Small intestine (tissue), 7 donors: Measurements from ENCODE around the gene SLC35G3. TPM values are rescaled to one million over a fixed set of nuclear protein-coding genes. Genes with fewer than 3 reads are reported as not detected.
A peak's percentile ranks its signal among the peaks of the same experiment; 100 is the strongest.
"Not testable (repeated sequence)": the region's sequence is repeated elsewhere in the genome, so short reads cannot be mapped to it uniquely, and the experiment has no call there.

ENCODE experiments used
- DNase-seq, 2 donors: peaks; one replicate each; pipeline versions ENCODE4 v3.0.0 to v3.0.0-alpha.2; 2013
- FAIRE-seq: peaks from 2 replicates; lab custom pipeline; 2012; peaks lifted over from hg19 to GRCh38; lab: Jason Lieb, UNC
- H3K27ac ChIP-seq, 3 donors: one replicate each; pipeline ENCODE4 v1.5.1; 2013; ENCODE audit warnings: low read length in 2 of 3, mild to moderate bottlenecking in 2 of 3, control low read depth in 1 of 3, inconsistent platforms in 1 of 3, low read depth in 1 of 3, moderate library complexity in 1 of 3
- H3K27me3 ChIP-seq, 3 donors: one replicate each; pipeline ENCODE4 v1.6.1; 2013; ENCODE audit warnings: low read length in 3 of 3, inconsistent platforms in 1 of 3; ENCODE audit not compliant: control insufficient read depth in 3 of 3, insufficient read depth in 3 of 3
- H3K36me3 ChIP-seq, 3 donors: one replicate each; pipeline ENCODE4 v1.6.1; 2013; ENCODE audit warnings: low read length in 3 of 3, inconsistent platforms in 1 of 3, low read depth in 1 of 3, mild to moderate bottlenecking in 1 of 3, moderate library complexity in 1 of 3; ENCODE audit not compliant: control insufficient read depth in 3 of 3, insufficient read depth in 2 of 3
- H3K4me1 ChIP-seq, 3 donors: one replicate each; pipeline ENCODE4 v1.6.1; 2013; ENCODE audit warnings: low read length in 2 of 3, inconsistent platforms in 1 of 3, low read depth in 1 of 3, mild to moderate bottlenecking in 1 of 3, moderate library complexity in 1 of 3; ENCODE audit not compliant: control insufficient read depth in 3 of 3, insufficient read depth in 2 of 3
- H3K4me3 ChIP-seq, 3 donors: one replicate each; pipeline ENCODE4 v1.5.1; 2013; ENCODE audit warnings: low read length in 3 of 3, control low read depth in 1 of 3, inconsistent platforms in 1 of 3, low read depth in 1 of 3, mild to moderate bottlenecking in 1 of 3, moderate library complexity in 1 of 3
- H3K9me3 ChIP-seq, 2 donors: one replicate each; pipeline ENCODE4 v1.6.1; 2013; ENCODE audit warnings: low read depth in 1 of 2, low read length in 1 of 2; ENCODE audit not compliant: control insufficient read depth in 2 of 2, insufficient read depth in 1 of 2
- WGBS, 3 donors: extraction: QIAGEN DNeasy Blood & Tissue Kit; methylation state at CpG; one replicate each; pipeline ENCODE4 v1.1.7; 2013; 5-methylcytosine and 5-hydroxymethylcytosine counted together
- polyA plus RNA-seq, 4 donors: library from polyadenylated mRNA; stranded (reverse) in 3 of 4; unstranded in 1 of 4; fragments of 200-250 nt in 3 of 4; fragments of 120-200 nt in 1 of 4; gene quantifications; one replicate each; pipeline versions ENCODE4 v1.2.1 to v1.2.3, GENCODE V29; 2013
- donor health status: healthy with polysubstance abuse.
- donor health status: control.
- donor health status: control.
- donor health status: Bipolar disorder and iron deficiency.
- donor health status: healthy.

The SLC35G3 gene
- polyA plus RNA-seq, 4 donors = 0.22 TPM; not detected in 3

DNA sequence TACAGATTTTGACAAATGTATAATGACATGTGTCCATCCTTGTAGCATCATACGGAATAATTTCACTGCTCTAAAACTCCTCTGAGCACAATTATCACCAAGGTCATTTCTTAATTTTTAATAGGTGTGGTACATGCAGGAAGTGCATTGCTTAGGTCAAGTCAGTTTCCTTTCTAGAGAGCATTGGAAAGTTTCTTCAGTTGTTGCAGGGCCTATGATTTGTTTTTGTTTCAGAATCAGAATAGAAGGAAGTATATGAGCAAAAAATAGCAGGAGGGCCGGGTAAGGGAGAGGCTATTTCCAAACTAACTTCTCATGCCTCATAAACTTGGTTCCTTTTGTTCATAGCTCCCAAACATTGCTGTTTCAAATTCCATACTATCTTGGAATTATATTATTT lies 24.7 kb upstream of the SLC35G3 start:
- WGBS, 3 donors = 41 to 46% (median 41%) methylated on average over 2 of the region's 2 CpGs
- Histone ChIP-seq H3K4me1 (peaks cover 0 to 3% (median 0%) of the 10 kb centered on the region in 3 donors), H3K27ac (peak overlapping the region in 1 of 3 donors; percentile 56), H3K36me3 (no peaks in the 10 kb centered on the region), H3K4me3 (no peak overlapping the region), H3K27me3 (no peaks in the 10 kb centered on the region), H3K9me3 (peaks cover 0 to 3% of the 10 kb centered on the region in 2 donors)
- DNase-seq (no peak), FAIRE-seq (no peak)

- FAIRE-seq = no peak
- Histone ChIP-seq H3K27me3 (no peaks in the 10 kb centered on the region), H3K36me3 (no peaks in the 10 kb centered on the region), H3K27ac (no peak overlapping the region), H3K4me3 (no peak overlapping the region), H3K9me3 (no peaks in the 10 kb centered on the region), H3K4me1 (peaks cover 0 to 3% (median 0%) of the 10 kb centered on the region in 3 donors)
- WGBS, 3 donors = 69 to 78% (median 77%) methylated on average over 5 of the region's 5 CpGs
- no peak for DNase-seq
Measured at GRCh38 chr17:35217107-35217506, 22.9 kb upstream of the SLC35G3 start.

- Histone ChIP-seq H3K4me3 (no peak overlapping the region), H3K27me3 (no peaks in the 10 kb centered on the region), H3K4me1 (peaks cover 0 to 3% (median 0%) of the 10 kb centered on the region in 3 donors), H3K36me3 (no peaks in the 10 kb centered on the region), H3K9me3 (no peaks in the 10 kb centered on the region), H3K27ac (peak overlapping the region in 2 of 3 donors; percentile 58 to 90)
- peak in 1 of 2 donors; percentile 11 for DNase-seq
- 42 to 50% (median 49%) methylated on average over 5 of the region's 5 CpGs for WGBS, 3 donors
- FAIRE-seq = no peak
Measured at GRCh38 chr17:35214631-35215273, 20.6 kb upstream of the SLC35G3 start.

- Histone ChIP-seq H3K9me3 (no peaks in the 10 kb centered on the region), H3K27ac (peak overlapping the region in 2 of 3 donors; percentile 5 to 90), H3K27me3 (no peaks in the 10 kb centered on the region), H3K4me3 (no peak overlapping the region), H3K36me3 (no peaks in the 10 kb centered on the region), H3K4me1 (peaks cover 0 to 3% (median 0%) of the 10 kb centered on the region in 3 donors)
- FAIRE-seq (no peak), DNase-seq (peak in 1 of 2 donors; percentile 68)
- WGBS, 3 donors = 49 to 66% (median 55%) methylated on average over 3 of the region's 3 CpGs
Measured at GRCh38 chr17:35214192-35214591, 20.0 kb upstream of the SLC35G3 start.

DNA sequence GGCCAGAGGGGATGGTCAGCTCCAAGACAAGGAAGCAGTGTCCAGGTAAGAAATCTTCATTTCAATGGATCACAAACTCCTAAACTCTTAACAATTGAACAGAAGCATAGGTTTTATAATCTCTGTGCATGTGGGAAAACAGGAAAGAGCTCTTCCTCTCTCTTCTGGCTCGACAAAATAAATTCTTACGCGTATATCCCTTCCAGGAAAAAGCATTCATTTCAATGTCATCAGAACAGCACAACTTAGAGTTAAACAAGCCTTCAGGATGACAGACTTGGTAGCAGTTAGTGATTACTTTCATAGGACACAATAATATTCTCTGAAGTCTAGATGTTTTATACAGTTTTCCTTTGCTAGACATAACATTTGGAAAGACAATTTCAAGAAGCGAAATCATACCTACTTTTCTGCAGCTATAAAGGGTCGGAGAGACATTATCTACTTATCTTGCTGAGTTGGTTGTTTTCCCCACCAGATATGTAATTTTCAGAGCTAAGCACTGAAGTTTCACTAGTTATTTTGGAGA lies 19.3 kb upstream of the SLC35G3 start:
- 60 to 76% (median 76%) methylated on average over 5 of the region's 5 CpGs for WGBS, 3 donors
- no peak for FAIRE-seq
- H3K27ac ChIP-seq = peak overlapping the region in 2 of 3 donors; percentile 9 to 79

DNA sequence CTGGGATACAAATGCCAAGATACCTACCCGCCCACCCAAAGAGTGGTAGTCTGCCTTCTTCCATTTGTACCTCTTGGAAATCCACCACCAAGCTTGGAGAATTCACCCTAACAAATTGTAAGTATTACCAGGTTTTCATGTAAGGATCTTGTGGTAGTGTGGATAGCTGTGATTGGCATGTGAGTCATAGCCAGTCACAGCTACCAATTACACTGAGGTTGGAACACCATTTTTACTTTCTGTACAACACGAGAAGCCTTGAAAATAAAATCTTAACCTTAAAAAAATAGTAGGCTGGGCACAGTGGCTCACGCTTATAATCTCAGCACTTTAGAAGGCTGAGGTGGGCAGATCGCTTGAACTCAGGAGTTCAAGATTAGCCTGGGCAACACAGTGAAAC lies 18.5 kb upstream of the SLC35G3 start:
- no peaks in the 10 kb centered on the region for H3K9me3 ChIP-seq
- H3K36me3 ChIP-seq = no peaks in the 10 kb centered on the region
- H3K4me1 ChIP-seq = peaks cover 0 to 3% (median 0%) of the 10 kb centered on the region in 3 donors
- no peak for FAIRE-seq
- H3K27me3 ChIP-seq = peaks cover 0 to 2% (median 0%) of the 10 kb centered on the region in 3 donors
- WGBS, 3 donors = 83 to 91% (median 84%) methylated on average over 4 of the region's 4 CpGs
- H3K27ac ChIP-seq = no peak overlapping the region
- no peak for DNase-seq
- no peak overlapping the region for H3K4me3 ChIP-seq

More for the DNA sequence above, 19.3 kb upstream of the SLC35G3 start:
- no peak for DNase-seq
- Histone ChIP-seq H3K4me3 (no peak overlapping the region), H3K36me3 (no peaks in the 10 kb centered on the region), H3K4me1 (peaks cover 0 to 3% (median 0%) of the 10 kb centered on the region in 3 donors), H3K9me3 (no peaks in the 10 kb centered on the region), H3K27me3 (no peaks in the 10 kb centered on the region)

GRCh38 chr17:35210741-35211140 lies 16.5 kb upstream of the SLC35G3 start:
- FAIRE-seq (no peak), DNase-seq (no peak)
- WGBS, 3 donors = 88 to 92% (median 91%) methylated on average over 7 of the region's 7 CpGs
- peaks cover 0 to 2% (median 0%) of the 10 kb centered on the region in 3 donors for H3K4me1 ChIP-seq
- no peak overlapping the region for H3K27ac ChIP-seq
- no peak overlapping the region for H3K4me3 ChIP-seq
- H3K9me3 ChIP-seq = no peaks in the 10 kb centered on the region
- H3K27me3 ChIP-seq = peaks cover 0 to 2% (median 0%) of the 10 kb centered on the region in 3 donors
- no peaks in the 10 kb centered on the region for H3K36me3 ChIP-seq

DNA sequence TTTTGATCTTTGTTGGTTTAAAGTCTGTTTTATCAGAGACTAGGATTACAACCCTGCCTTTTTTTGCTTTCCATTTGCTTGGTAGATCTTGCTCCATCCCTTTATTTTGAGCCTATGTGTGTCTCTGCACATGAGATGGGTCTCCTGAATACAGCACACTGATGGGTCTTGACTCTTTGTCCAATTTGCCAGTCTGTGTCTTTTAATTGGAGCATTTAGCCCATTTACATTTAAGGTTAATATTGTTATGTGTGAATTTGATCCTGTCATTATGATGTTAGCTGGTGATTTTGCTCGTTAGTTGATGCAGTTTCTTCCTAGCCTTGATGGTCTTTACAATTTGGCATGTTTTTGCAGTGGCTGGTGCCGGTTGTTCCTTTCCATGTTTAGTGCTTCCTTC lies 8.4 kb upstream of the SLC35G3 start:
- H3K27me3 ChIP-seq, H3K9me3 ChIP-seq, H3K36me3 ChIP-seq, FAIRE-seq, H3K4me1 ChIP-seq, DNase-seq, H3K4me3 ChIP-seq, H3K27ac ChIP-seq: not testable (repeated sequence)
- 85 to 92% (median 85%) methylated on average over 1 to 2 of the region's 2 CpGs for WGBS, 3 donors
